GM12878 (cell line): Measurements from ENCODE around the gene KCNC4. TPM values are rescaled to one million over a fixed set of nuclear protein-coding genes. Genes with fewer than 3 reads are reported as not detected.

Source experiments
- ATAC-seq: fragments of 200-7000 bp; cut with Tn5 transposase; 3 replicates; pipeline ENCODE4 v1.9.1; 2020; ENCODE audit warnings: mild to moderate bottlenecking, moderate library complexity
- BruUV-seq: library from RNA; stranded (reverse); fragments of 400-500 nt; replicated peaks from 2 replicates; lab custom pipeline; 2021; lab: Mats Ljungman, UMichigan
- CTCF ChIA-PET: fragments of 300-600 bp; sonication (Branson Sonifier 250); formaldehyde crosslinking; extraction: SDS; loops from one replicate; lab custom pipeline; 2021; ENCODE audit warnings: inconsistent platforms; lab: Yijun Ruan, JAX
- POLR2A ChIA-PET: fragments of 350-600 bp; formaldehyde crosslinking; extraction: SDS; loops from one replicate; lab custom pipeline; 2021; ENCODE audit warnings: inconsistent platforms; lab: Charles Lee
- RAD21 ChIA-PET: fragments of 300-600 bp; sonication (Branson Sonifier 250); formaldehyde crosslinking; loops from one replicate; lab custom pipeline; 2023; ENCODE audit warnings: antibody characterized with exemption; ENCODE audit not compliant: unreplicated experiment; lab: Charles Lee
- SMC1A ChIA-PET: fragments of 300-600 bp; sonication (Branson Sonifier 250); formaldehyde crosslinking; loops from one replicate; lab custom pipeline; 2023; ENCODE audit not compliant: unreplicated experiment, uncharacterized antibody; lab: Charles Lee
- DNase-seq: peaks from one replicate; pipeline ENCODE4 v3.0.0-alpha.2; 2011; ENCODE audit warnings: low read depth, low spot score
- FAIRE-seq: peaks from 3 replicates; lab custom pipeline; 2011; peaks lifted over from hg19 to GRCh38; lab: Jason Lieb, UNC
- H2AFZ ChIP-seq: 2 replicates; pipeline ENCODE4 v1.6.0; 2011; ENCODE audit warnings: low read depth, low read length, control low read depth; ENCODE audit not compliant: control insufficient read depth
- H3K27ac ChIP-seq: 2 replicates; pipeline ENCODE4 v1.5.1; 2011; ENCODE audit warnings: control low read depth; ENCODE audit not compliant: control insufficient read depth, insufficient read depth
- H3K27me3 ChIP-seq, 2 experiments: replicated peaks in 1 of 2; 2 replicates each; pipeline versions ENCODE4 v1.6.0 to v1.6.1; 2011; ENCODE audit warnings: low read length in 1 of 2; ENCODE audit not compliant: control insufficient read depth in 2 of 2, insufficient read depth in 2 of 2
- H3K36me3 ChIP-seq, 2 experiments: 2 replicates each; pipeline ENCODE4 v1.5.1; 2011; ENCODE audit warnings: low read length in 1 of 2; ENCODE audit not compliant: control insufficient read depth in 2 of 2, insufficient read depth in 2 of 2
- H3K4me1 ChIP-seq: 2 replicates; pipeline ENCODE4 v1.6.1; 2011; ENCODE audit warnings: mild to moderate bottlenecking, low read length, moderate library complexity, mixed read lengths; ENCODE audit not compliant: control insufficient read depth, insufficient read depth
- H3K4me2 ChIP-seq: 2 replicates; pipeline ENCODE4 v1.6.0; 2011; ENCODE audit warnings: control low read depth; ENCODE audit not compliant: control insufficient read depth, insufficient read depth
- H3K4me3 ChIP-seq: fragments of 200-600 bp; sonication (generic); 2 replicates; pipeline ENCODE4 v1.5.1; 2016
- H3K79me2 ChIP-seq: 2 replicates; pipeline ENCODE4 v1.6.0; 2011; ENCODE audit warnings: low read length; ENCODE audit not compliant: control insufficient read depth, insufficient read depth
- H3K9ac ChIP-seq: 2 replicates; pipeline ENCODE4 v1.8.0; 2011; ENCODE audit warnings: low read length, control low read depth, mixed read lengths; ENCODE audit not compliant: control insufficient read depth, insufficient read depth
- H3K9me3 ChIP-seq: replicated peaks from 3 replicates; pipeline ENCODE4 v1.5.1; 2011; ENCODE audit warnings: mild to moderate bottlenecking, low read length; ENCODE audit not compliant: control insufficient read depth, insufficient read depth
- H4K20me1 ChIP-seq: 2 replicates; pipeline ENCODE4 v1.6.0; 2011; ENCODE audit not compliant: control insufficient read depth, insufficient read depth
- BHLHE40 ChIP-seq, 2 experiments: fragments of 450-650 bp in 1 of 2; IDR thresholded peaks; 2 replicates each; pipeline ENCODE4 v1.6.1; 2011 to 2017; ENCODE audit warnings: low read depth in 2 of 2, borderline replicate concordance in 1 of 2, improper control_type of control experiment in 1 of 2, low read length in 1 of 2, mild to moderate bottlenecking in 1 of 2
- ELK1 ChIP-seq: IDR thresholded peaks from 2 replicates; pipeline ENCODE4 v1.6.1; 2012; ENCODE audit warnings: low read depth, low read length, improper control_type of control experiment
- EZH2 ChIP-seq: IDR thresholded peaks from 2 replicates; pipeline ENCODE4 v1.6.1; 2012; ENCODE audit warnings: low read depth, mild to moderate bottlenecking, control low read depth, inconsistent platforms, low read length, borderline replicate concordance; ENCODE audit not compliant: control insufficient read depth
- GABPA ChIP-seq: IDR thresholded peaks from 2 replicates; pipeline ENCODE4 v1.6.1; 2014; ENCODE audit warnings: antibody characterized with exemption, low read depth, mild to moderate bottlenecking, inconsistent platforms
- NBN ChIP-seq: fragments of 450-650 bp; IDR thresholded peaks from 2 replicates; pipeline ENCODE4 v1.6.1; 2016
- NFXL1 ChIP-seq: fragments of 450-650 bp; IDR thresholded peaks from 2 replicates; pipeline ENCODE4 v1.6.1; 2017; ENCODE audit warnings: antibody characterized with exemption, mild to moderate bottlenecking, borderline replicate concordance
- PRDM15 ChIP-seq: fragments of 450-650 bp; formaldehyde crosslinking; IDR thresholded peaks from 2 replicates; pipeline ENCODE4 v1.4.0; 2020; ENCODE audit warnings: mild to moderate bottlenecking, moderate library complexity
- SREBF1 ChIP-seq: IDR thresholded peaks from 2 replicates; pipeline ENCODE4 v1.6.1; 2012; ENCODE audit warnings: mild to moderate bottlenecking, low read length
- USF2 ChIP-seq: IDR thresholded peaks from 2 replicates; pipeline ENCODE4 v1.6.1; 2011; ENCODE audit warnings: low read depth, low read length, improper control_type of control experiment, borderline replicate concordance
- ZNF207 ChIP-seq: fragments of 450-650 bp; IDR thresholded peaks from 2 replicates; pipeline ENCODE4 v1.6.1; 2014; ENCODE audit warnings: antibody characterized with exemption, mild to moderate bottlenecking, borderline replicate concordance
- ZNF687 ChIP-seq: fragments of 450-650 bp; IDR thresholded peaks from 2 replicates; pipeline ENCODE4 v1.6.1; 2017; ENCODE audit warnings: mild to moderate bottlenecking, moderate library complexity
- WGBS: methylation state at CpG from one replicate; pipeline ENCODE4 v1.1.6; 2016; ENCODE audit warnings: low lambda C conversion rate; ENCODE audit not compliant: insufficient replicate concordance, insufficient coverage; ENCODE audit errors: missing lambda C conversion rate; 5-methylcytosine and 5-hydroxymethylcytosine counted together
- in situ Hi-C: fragments of 300-500 bp; cut with MboI; formaldehyde crosslinking; loops from 9 replicates; pipeline ENCODE4 v1.14.3; 2018; ENCODE audit warnings: mixed read lengths
- intact Hi-C: fragments of 100-400 bp; cut with micrococcal nuclease; formaldehyde crosslinking; loops from one replicate; pipeline ENCODE4 v1.14.2; 2022; ENCODE audit not compliant: unreplicated experiment
- polyA plus RNA-seq, 11 experiments: library from polyadenylated mRNA; depleted of rRNA in 4 of 11; unstranded in 6 of 11; stranded (reverse) in 5 of 11; fragments of >200 nt; fragmentation: Nextera tagmentation in 4 of 11; fragmentation: Illumina TruSeq in 1 of 11; extraction: Ambion mirVana in 4 of 11; extraction: Trizol in 1 of 11; gene quantifications; 1 replicate in 1 of 11; 2 replicates in 10 of 11; pipeline versions ENCODE4 v1.2.1 to v1.2.3, GENCODE V29; 2011 to 2016; ENCODE audit warnings: inconsistent platforms in 2 of 11, missing spikeins in 2 of 11, low read depth in 1 of 11
- total RNA-seq, 4 experiments: library from RNA; depleted of rRNA in 3 of 4; stranded (reverse); fragments of >200 nt in 3 of 4; fragmentation: Illumina TruSeq in 1 of 4; extraction: Trizol in 1 of 4; gene quantifications; 2 replicates each; pipeline versions ENCODE4 v1.2.1 to v1.2.3, GENCODE V29; 2013 to 2021

Gene KCNC4
- total and polyA plus RNA-seq, 10 of the 15 experiments (the other 5 are each of a cell fraction or from before 2014, with no cell fraction given) = 0.06 to 1.7 (median 0.36) TPM

- Histone ChIP-seq H3K36me3 (no peaks in the 10 kb centered on the region), H3K4me3 (no peak overlapping the region), H3K4me2 (no peak overlapping the region), H3K27me3 (no peaks in the 10 kb centered on the region), H4K20me1 (no peaks in the 10 kb centered on the region), H3K4me1 (no peaks in the 10 kb centered on the region), H2AFZ (no peak overlapping the region), H3K27ac (no peak overlapping the region), H3K9ac (no peak overlapping the region), H3K79me2 (no peaks in the 10 kb centered on the region), H3K9me3 (no peaks in the 10 kb centered on the region)
- ChIA-PET POLR2A (no interaction called here), SMC1A (no interaction called here), CTCF (interaction anchor here (1.7 kb wide), 1 partner anchor 10 kb away, joined by 6 read pairs; no protein-coding TSS in a partner anchor), RAD21 (no interaction called here)
- no peak for DNase-seq
- WGBS = 45% methylated on average over 15 of the region's 18 CpGs
- no peak for TF ChIP-seq ZNF687
- no peak for TF ChIP-seq ZNF207
- TF ChIP-seq ELK1 = no peak
- TF ChIP-seq SREBF1 = no peak
- no peak for TF ChIP-seq NBN
- TF ChIP-seq GABPA = no peak
- TF ChIP-seq BHLHE40 (IDR thresholded peaks at IDR 0.05; ENCODE audit: borderline replicate concordance in 1 of 2, low read depth in 2 of 2, low read length in 1 of 2) = no peak
- no peak for TF ChIP-seq USF2
- no peak for TF ChIP-seq NFXL1
- TF ChIP-seq PRDM15 (CRISPR knock-in tag) = no peak
- TF ChIP-seq EZH2 = no peak
- BruUV-seq = no TSS peak
- no peak for ATAC-seq
- in situ Hi-C loops (no loop called here), intact Hi-C loops (no loop called here)
- FAIRE-seq = no peak
Observed at GRCh38 chr1:110225756-110226404, 15.8 kb downstream of the KCNC4 start.
